Neuronal stem cell (in vitro differentiated cells): ENCODE measurements around the gene PTPRJ.
"Not testable (repeated sequence)": the region's sequence is repeated elsewhere in the genome, so short reads cannot be mapped to it uniquely, and the experiment has no call there.

ENCODE experiments used
- DNase-seq: peaks from one replicate; pipeline ENCODE4 v3.0.0-alpha.2; 2013; ENCODE audit warnings: low spot score
- H2AFZ ChIP-seq: one replicate; pipeline ENCODE4 v1.6.1; 2013; ENCODE audit warnings: mild to moderate bottlenecking, low read length, inconsistent platforms
- H2AK5ac ChIP-seq: 2 replicates; pipeline ENCODE4 v1.6.1; 2013; ENCODE audit warnings: low read depth, mild to moderate bottlenecking, inconsistent platforms, low read length, moderate library complexity, mixed read lengths
- H2BK120ac ChIP-seq: 2 replicates; pipeline ENCODE4 v1.6.1; 2013; ENCODE audit warnings: low read depth, mild to moderate bottlenecking, inconsistent platforms, low read length, moderate library complexity, mixed read lengths
- H2BK12ac ChIP-seq: one replicate; pipeline ENCODE4 v1.6.1; 2013; ENCODE audit warnings: low read length, inconsistent platforms
- H2BK15ac ChIP-seq: 2 replicates; pipeline ENCODE4 v1.6.1; 2013; ENCODE audit warnings: mild to moderate bottlenecking, low read length, inconsistent platforms, mixed read lengths
- H2BK5ac ChIP-seq: one replicate; pipeline ENCODE4 v1.6.1; 2013; ENCODE audit warnings: inconsistent platforms, mild to moderate bottlenecking, low read length, moderate library complexity
- H3K14ac ChIP-seq: one replicate; pipeline ENCODE4 v1.6.1; 2013; ENCODE audit warnings: low read length, inconsistent platforms
- H3K18ac ChIP-seq: 2 replicates; pipeline ENCODE4 v1.6.1; 2013; ENCODE audit warnings: low read length, inconsistent platforms
- H3K23ac ChIP-seq: 2 replicates; pipeline ENCODE4 v1.6.1; 2013; ENCODE audit warnings: low read depth, mild to moderate bottlenecking, mixed read lengths, low read length, inconsistent platforms; ENCODE audit not compliant: poor library complexity
- H3K27ac ChIP-seq: replicated peaks from 3 replicates; pipeline ENCODE4 v1.5.1; 2013; ENCODE audit warnings: low read length, inconsistent platforms
- H3K27me3 ChIP-seq, 3 experiments: 2 replicates each; pipeline ENCODE4 v1.6.1; 2013; ENCODE audit warnings: low read length in 3 of 3, mild to moderate bottlenecking in 2 of 3, inconsistent platforms in 1 of 3, low read depth in 1 of 3, mixed read lengths in 1 of 3, moderate library complexity in 1 of 3; ENCODE audit not compliant: control insufficient read depth in 3 of 3, insufficient read depth in 3 of 3
- H3K36me3 ChIP-seq, 2 donors: replicated peaks in 1 of 2; 2 replicates each; pipeline ENCODE4 v1.6.1; 2013; ENCODE audit warnings: low read length in 2 of 2; ENCODE audit not compliant: control insufficient read depth in 2 of 2, insufficient read depth in 2 of 2
- H3K4ac ChIP-seq: 2 replicates; pipeline ENCODE4 v1.6.1; 2013; ENCODE audit warnings: inconsistent platforms, mild to moderate bottlenecking, low read length, moderate library complexity
- H3K4me1 ChIP-seq, 2 donors: 1 replicate in 1 of 2; 2 replicates in 1 of 2; pipeline ENCODE4 v1.6.1; 2013; ENCODE audit warnings: low read length in 2 of 2, low read depth in 1 of 2; ENCODE audit not compliant: control insufficient read depth in 2 of 2, insufficient read depth in 1 of 2
- H3K4me2 ChIP-seq: one replicate; pipeline ENCODE4 v1.6.1; 2013; ENCODE audit warnings: mild to moderate bottlenecking, low read length, inconsistent platforms; ENCODE audit not compliant: insufficient read depth, poor library complexity, severe bottlenecking
- H3K4me3 ChIP-seq, 2 donors: 2 replicates each; pipeline ENCODE4 v1.5.1; 2013; ENCODE audit warnings: low read length in 2 of 2, mild to moderate bottlenecking in 2 of 2, inconsistent platforms in 1 of 2, moderate library complexity in 1 of 2
- H3K79me1 ChIP-seq: one replicate; pipeline ENCODE4 v1.6.1; 2013; ENCODE audit warnings: low read depth, mild to moderate bottlenecking, inconsistent platforms, low read length, moderate library complexity
- H3K9ac ChIP-seq: one replicate; pipeline ENCODE4 v1.6.1; 2013; ENCODE audit warnings: mild to moderate bottlenecking, low read depth, low read length, inconsistent platforms; ENCODE audit not compliant: poor library complexity
- H3K9me3 ChIP-seq, 2 donors: replicated peaks in 1 of 2; 2 replicates each; pipeline versions ENCODE3 to v1.6.1; 2013; ENCODE audit warnings: low read length in 2 of 2, mild to moderate bottlenecking in 2 of 2, inconsistent platforms in 1 of 2, low read depth in 1 of 2, mixed read lengths in 1 of 2, moderate library complexity in 1 of 2; ENCODE audit not compliant: control insufficient read depth in 2 of 2, insufficient read depth in 1 of 2
- H4K8ac ChIP-seq: one replicate; pipeline ENCODE4 v1.6.1; 2013; ENCODE audit warnings: low read depth, mild to moderate bottlenecking, inconsistent platforms, low read length, moderate library complexity
- H4K91ac ChIP-seq: one replicate; pipeline ENCODE4 v1.6.1; 2013; ENCODE audit warnings: low read length, low read depth, mild to moderate bottlenecking, inconsistent platforms; ENCODE audit not compliant: poor library complexity
- WGBS, 2 donors: extraction: QIAGEN DNeasy Blood & Tissue Kit; methylation state at CpG; one replicate each; pipeline ENCODE4 v1.1.7; 2013; ENCODE audit warnings: missing lambda C conversion rate in 2 of 2, mixed read lengths in 1 of 2; ENCODE audit not compliant: insufficient read length in 2 of 2, insufficient replicate concordance in 1 of 2; ENCODE audit errors: extremely low coverage in 2 of 2; 5-methylcytosine and 5-hydroxymethylcytosine counted together

The PTPRJ gene

GRCh38 chr11:48022445-48022844 lies 42.1 kb downstream of the PTPRJ start:
- peaks cover 21 to 27% of the 10 kb centered on the region in 2 donors for H3K4me1 ChIP-seq
- H2BK120ac ChIP-seq = no peak overlapping the region
- no peak overlapping the region for H4K8ac ChIP-seq
- no peak overlapping the region for H3K4me2 ChIP-seq
- H3K27ac ChIP-seq = no peak overlapping the region
- H4K91ac ChIP-seq = no peak overlapping the region
- H3K4ac ChIP-seq = no peak overlapping the region
- no peak overlapping the region for H2BK15ac ChIP-seq
- H3K27me3 ChIP-seq = no peaks in the 10 kb centered on the region
- H3K9me3 ChIP-seq = no peaks in the 10 kb centered on the region
- no peak overlapping the region for H2BK12ac ChIP-seq
- no peak overlapping the region for H3K23ac ChIP-seq
- H2AK5ac ChIP-seq = no peak overlapping the region
- no peak overlapping the region for H3K14ac ChIP-seq
- no peak overlapping the region for H2BK5ac ChIP-seq
- no peak for DNase-seq
- WGBS, 2 donors = no CpG with 5 or more reads among the region's 4 CpGs
- H3K9ac ChIP-seq = no peak overlapping the region
- H3K4me3 ChIP-seq = no peak overlapping the region
- no peak overlapping the region for H3K18ac ChIP-seq
- H2AFZ ChIP-seq = no peak overlapping the region
- no peaks in the 10 kb centered on the region for H3K79me1 ChIP-seq
- H3K36me3 ChIP-seq = no peaks in the 10 kb centered on the region

- H3K79me1 ChIP-seq, H2BK5ac ChIP-seq, H2AK5ac ChIP-seq, H4K8ac ChIP-seq, DNase-seq, H3K14ac ChIP-seq, H3K27me3 ChIP-seq, H2BK12ac ChIP-seq, H3K9me3 ChIP-seq, H3K18ac ChIP-seq, H3K27ac ChIP-seq, H2BK15ac ChIP-seq, H3K9ac ChIP-seq, H2AFZ ChIP-seq, H3K23ac ChIP-seq, H4K91ac ChIP-seq, H3K4me2 ChIP-seq, H2BK120ac ChIP-seq, H3K36me3 ChIP-seq, H3K4ac ChIP-seq, H3K4me3 ChIP-seq: not testable (repeated sequence)
- H3K4me1 ChIP-seq = peaks cover 12 to 21% of the 10 kb centered on the region in 2 donors
- no CpG with 5 or more reads among the region's 7 CpGs for WGBS, 2 donors
These were observed 43.2 kb downstream of the PTPRJ start for GRCh38 chr11:48023608-48024007.

GRCh38 chr11:48024635-48025071 lies 44.3 kb downstream of the PTPRJ start:
- H2BK120ac ChIP-seq = no peak overlapping the region
- H2BK5ac ChIP-seq = no peak overlapping the region
- no peak overlapping the region for H4K8ac ChIP-seq
- no peaks in the 10 kb centered on the region for H3K36me3 ChIP-seq
- H3K4ac ChIP-seq = no peak overlapping the region
- WGBS, 2 donors = no CpG with 5 or more reads among the region's 5 CpGs
- no peak overlapping the region for H3K4me3 ChIP-seq
- H3K27me3 ChIP-seq = no peaks in the 10 kb centered on the region
- H3K9me3 ChIP-seq = no peaks in the 10 kb centered on the region
- no peak overlapping the region for H3K18ac ChIP-seq
- H3K4me1 ChIP-seq = peaks cover 9 to 16% of the 10 kb centered on the region in 2 donors
- no peak overlapping the region for H3K23ac ChIP-seq
- H3K9ac ChIP-seq = no peak overlapping the region
- no peak for DNase-seq
- H2AK5ac ChIP-seq = no peak overlapping the region
- H3K14ac ChIP-seq = no peak overlapping the region
- no peak overlapping the region for H4K91ac ChIP-seq
- H3K4me2 ChIP-seq = no peak overlapping the region
- no peak overlapping the region for H2BK15ac ChIP-seq
- no peak overlapping the region for H2AFZ ChIP-seq
- H2BK12ac ChIP-seq = no peak overlapping the region
- no peak overlapping the region for H3K27ac ChIP-seq
- H3K79me1 ChIP-seq = no peaks in the 10 kb centered on the region

GRCh38 chr11:48025293-48025983 lies 45.1 kb downstream of the PTPRJ start:
- Histone ChIP-seq H3K14ac (no peak overlapping the region), H3K9ac (no peak overlapping the region), H3K36me3 (no peaks in the 10 kb centered on the region), H3K4me2 (no peak overlapping the region), H4K8ac (no peak overlapping the region), H3K27ac (no peak overlapping the region), H3K4me1 (peaks cover 9 to 12% of the 10 kb centered on the region in 2 donors), H2BK5ac (no peak overlapping the region), H2BK15ac (no peak overlapping the region), H3K23ac (no peak overlapping the region), H3K4me3 (no peak overlapping the region), H3K27me3 (no peaks in the 10 kb centered on the region), H2AFZ (no peak overlapping the region), H4K91ac (no peak overlapping the region), H2BK120ac (no peak overlapping the region), H3K9me3 (no peaks in the 10 kb centered on the region), H2BK12ac (no peak overlapping the region), H3K79me1 (no peaks in the 10 kb centered on the region), H2AK5ac (no peak overlapping the region), H3K18ac (no peak overlapping the region), H3K4ac (no peak overlapping the region)
- WGBS, 2 donors = no CpG with 5 or more reads among the region's 9 CpGs
- DNase-seq = no peak
